Measurements from ENCODE around the gene CCNG2. TPM values are rescaled to one million over a fixed set of nuclear protein-coding genes. Genes with fewer than 3 reads are reported as not detected.

CCNG2 gene, protein sequence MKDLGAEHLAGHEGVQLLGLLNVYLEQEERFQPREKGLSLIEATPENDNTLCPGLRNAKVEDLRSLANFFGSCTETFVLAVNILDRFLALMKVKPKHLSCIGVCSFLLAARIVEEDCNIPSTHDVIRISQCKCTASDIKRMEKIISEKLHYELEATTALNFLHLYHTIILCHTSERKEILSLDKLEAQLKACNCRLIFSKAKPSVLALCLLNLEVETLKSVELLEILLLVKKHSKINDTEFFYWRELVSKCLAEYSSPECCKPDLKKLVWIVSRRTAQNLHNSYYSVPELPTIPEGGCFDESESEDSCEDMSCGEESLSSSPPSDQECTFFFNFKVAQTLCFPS
- total RNA-seq: 10 to 100 TPM in 3 of 6 donors, 1 to 10 TPM in 3; 4.7 to 30.2 (median 12.8) TPM
- 1 to 10 TPM; 5.1 to 6.1 TPM for polyA plus RNA-seq

DNA sequence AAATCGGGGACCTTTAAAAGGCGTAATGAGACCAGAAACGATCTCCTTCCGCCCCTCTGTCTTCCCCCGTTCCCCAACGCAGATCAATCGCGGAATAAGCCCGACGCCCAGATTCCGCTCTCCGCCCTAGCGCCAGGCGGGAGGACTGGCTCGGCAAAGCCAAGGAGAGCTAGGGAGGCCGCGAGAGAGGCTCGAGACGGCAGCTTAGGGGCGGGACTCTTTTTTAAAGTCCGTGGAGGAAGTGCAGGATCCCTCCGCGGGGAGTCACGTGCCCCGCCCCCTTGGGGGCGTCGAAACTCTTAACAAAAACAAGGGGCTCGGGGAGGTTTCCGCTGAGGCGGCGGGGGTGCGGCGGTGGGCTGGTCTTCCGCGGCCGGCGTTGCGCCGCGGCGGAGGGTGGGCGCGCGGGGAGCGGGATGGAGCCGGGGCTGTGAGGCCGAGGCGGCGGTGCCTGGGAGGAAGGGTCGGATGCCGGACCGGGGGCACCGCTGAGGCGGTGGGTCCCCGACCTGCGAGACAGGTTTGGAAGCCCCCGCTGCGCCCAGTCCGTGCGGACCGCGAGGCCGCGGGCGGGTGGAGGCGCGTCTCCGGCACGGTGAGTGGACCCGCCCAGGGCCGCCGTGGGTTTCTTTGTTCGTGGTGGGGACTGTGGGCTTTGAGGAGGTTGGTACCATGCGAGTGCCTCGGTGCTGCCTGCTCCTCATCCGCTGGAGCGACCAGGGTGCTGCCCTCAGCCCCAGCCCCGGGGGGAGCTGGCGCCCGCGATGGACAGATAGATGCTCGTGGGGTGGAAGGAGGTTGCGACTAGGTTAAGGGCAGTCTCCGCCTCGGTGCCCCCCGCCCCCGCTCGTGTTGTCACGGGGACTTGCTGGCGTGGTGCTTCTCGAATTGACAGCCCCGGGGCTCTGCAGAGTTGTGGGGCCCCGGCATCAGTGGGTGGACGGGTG lies at the start of gene CCNG2:
Gene CCNG2 (plus strand): TSS at position 296 of the 947 bp plus-strand sequence. CDS start 1,326 bp downstream, outside the sequence.
- intact Hi-C loops (cut with DNase I): no loop called here
- peaks cover 0 to 18% (median 5%) of the 10 kb centered on the region in 3 donors for H3K36me3 ChIP-seq
- peak within 1 kb of the TSS; percentile 90 to 98 (median 94) for H3K4me3 ChIP-seq
- H3K27me3 ChIP-seq: no peaks in the 10 kb centered on the region
- TF ChIP-seq, protein P1, sequence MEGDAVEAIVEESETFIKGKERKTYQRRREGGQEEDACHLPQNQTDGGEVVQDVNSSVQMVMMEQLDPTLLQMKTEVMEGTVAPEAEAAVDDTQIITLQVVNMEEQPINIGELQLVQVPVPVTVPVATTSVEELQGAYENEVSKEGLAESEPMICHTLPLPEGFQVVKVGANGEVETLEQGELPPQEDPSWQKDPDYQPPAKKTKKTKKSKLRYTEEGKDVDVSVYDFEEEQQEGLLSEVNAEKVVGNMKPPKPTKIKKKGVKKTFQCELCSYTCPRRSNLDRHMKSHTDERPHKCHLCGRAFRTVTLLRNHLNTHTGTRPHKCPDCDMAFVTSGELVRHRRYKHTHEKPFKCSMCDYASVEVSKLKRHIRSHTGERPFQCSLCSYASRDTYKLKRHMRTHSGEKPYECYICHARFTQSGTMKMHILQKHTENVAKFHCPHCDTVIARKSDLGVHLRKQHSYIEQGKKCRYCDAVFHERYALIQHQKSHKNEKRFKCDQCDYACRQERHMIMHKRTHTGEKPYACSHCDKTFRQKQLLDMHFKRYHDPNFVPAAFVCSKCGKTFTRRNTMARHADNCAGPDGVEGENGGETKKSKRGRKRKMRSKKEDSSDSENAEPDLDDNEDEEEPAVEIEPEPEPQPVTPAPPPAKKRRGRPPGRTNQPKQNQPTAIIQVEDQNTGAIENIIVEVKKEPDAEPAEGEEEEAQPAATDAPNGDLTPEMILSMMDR (IDR thresholded peaks at IDR 0.05): no peak
- H3K4me1 ChIP-seq: peaks cover 0 to 20% (median 11%) of the 10 kb centered on the region in 3 donors
- WGBS, 2 donors: 0 to 1% methylated on average over 67 to 94 of the region's 94 CpGs
- no peaks in the 10 kb centered on the region for H3K9me3 ChIP-seq
- ATAC-seq: peak; percentile 53 to 68 (median 66)
- peak in 5 of 6 donors; percentile 73 to 88 (median 85) for DNase-seq
- FAIRE-seq: no peak
- peak within 1 kb of the TSS; percentile 51 to 96 (median 85) for H3K27ac ChIP-seq

DNA sequence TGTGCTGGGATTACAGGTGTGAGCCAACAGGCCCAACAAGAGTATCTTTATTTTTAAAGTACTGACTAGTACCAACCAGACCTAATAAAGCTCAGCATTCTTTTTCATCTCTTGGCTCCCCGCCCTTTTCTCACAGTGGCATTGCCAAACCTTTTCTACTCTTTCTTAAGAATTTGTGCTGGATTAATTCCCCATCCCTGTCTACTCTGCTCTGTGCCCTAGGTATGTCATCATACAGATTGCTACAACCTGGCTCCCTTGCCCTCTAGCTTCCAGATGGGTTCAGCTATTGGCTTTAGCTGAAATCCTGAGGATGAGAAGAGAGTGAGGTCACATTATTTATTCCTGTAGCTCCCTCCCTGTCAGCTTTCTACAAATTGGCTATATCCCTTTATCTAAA lies 46.3 kb upstream of the CCNG2 start:
- 92 to 96% methylated on average over 1 of the region's 1 CpG for WGBS, 2 donors

DNA sequence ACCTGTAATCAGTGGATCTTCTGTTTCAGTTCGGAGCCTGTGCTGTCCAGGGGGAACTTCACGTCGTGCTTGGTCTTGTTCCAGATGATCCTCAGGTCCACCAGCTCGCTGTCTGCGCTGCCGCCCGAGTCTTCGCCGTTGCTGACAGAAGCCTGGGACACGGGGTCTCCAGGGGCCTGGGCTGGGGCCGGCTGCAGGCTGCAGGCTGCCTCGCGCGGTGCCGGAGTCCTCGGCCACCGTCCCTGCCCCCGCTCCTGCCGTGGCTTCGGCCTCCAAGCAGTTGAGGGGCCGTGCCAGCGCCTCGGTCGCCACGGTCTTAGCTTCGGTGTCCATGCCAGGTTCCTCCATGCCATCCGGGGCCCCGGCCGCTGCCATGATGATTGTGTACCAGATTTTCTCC lies 43.9 kb upstream of the CCNG2 start:
- WGBS, 2 donors: 89 to 94% methylated on average over 26 to 29 of the region's 29 CpGs
- ATAC-seq (no peak), FAIRE-seq (no peak), DNase-seq (peak in 1 of 6 donors; percentile 51)
- no peaks in the 10 kb centered on the region for H3K27me3 ChIP-seq
- no peak overlapping the region for H3K27ac ChIP-seq
- H3K4me1 ChIP-seq: no peaks in the 10 kb centered on the region
- H3K4me3 ChIP-seq: no peak overlapping the region
- H3K9me3 ChIP-seq: no peaks in the 10 kb centered on the region
- no peaks in the 10 kb centered on the region for H3K36me3 ChIP-seq
- intact Hi-C loops (cut with DNase I): no loop called here
- TF ChIP-seq, protein P1 (IDR thresholded peaks at IDR 0.05): no peak

More for the DNA sequence above, 46.3 kb upstream of the CCNG2 start:
- H3K27me3 ChIP-seq: no peaks in the 10 kb centered on the region
- DNase-seq: no peak
- H3K4me1 ChIP-seq: no peaks in the 10 kb centered on the region
- H3K9me3 ChIP-seq: no peaks in the 10 kb centered on the region
- no peaks in the 10 kb centered on the region for H3K36me3 ChIP-seq
- TF ChIP-seq, protein P1 (IDR thresholded peaks at IDR 0.05): no peak
- ATAC-seq: no peak
- no peak for FAIRE-seq
- H3K4me3 ChIP-seq: no peak overlapping the region
- H3K27ac ChIP-seq: no peak overlapping the region
- intact Hi-C loops (cut with DNase I): no loop called here

DNA sequence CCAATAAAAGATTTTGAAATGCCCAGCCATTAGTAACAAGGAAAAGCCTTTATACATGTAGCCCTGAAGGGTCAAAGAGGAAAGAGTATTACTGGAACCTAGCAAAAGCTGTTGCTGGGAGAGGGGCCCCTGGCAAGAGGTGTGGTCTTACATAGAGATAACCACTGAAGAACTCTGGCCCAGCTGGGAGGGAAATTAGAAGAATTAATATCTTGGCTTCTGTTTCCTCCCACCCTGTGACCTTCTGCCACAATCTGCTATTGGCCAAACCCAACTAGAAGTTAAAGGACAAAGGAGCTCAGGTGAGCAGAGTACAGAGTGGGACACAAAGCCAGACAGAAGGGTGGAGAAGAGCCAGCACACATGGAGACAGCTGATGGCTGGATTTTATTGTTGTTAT lies 39.3 kb upstream of the CCNG2 start:
- TF ChIP-seq, protein P1 (IDR thresholded peaks at IDR 0.05): no peak
- DNase-seq (no peak), FAIRE-seq (no peak), ATAC-seq (no peak)
- H3K4me1 ChIP-seq: no peaks in the 10 kb centered on the region
- H3K36me3 ChIP-seq: no peaks in the 10 kb centered on the region
- no peak overlapping the region for H3K4me3 ChIP-seq
- intact Hi-C loops (cut with DNase I): no loop called here
- no peaks in the 10 kb centered on the region for H3K27me3 ChIP-seq
- no peaks in the 10 kb centered on the region for H3K9me3 ChIP-seq
- no peak overlapping the region for H3K27ac ChIP-seq

Measured in pancreas (tissue), 10 donors.